Hematopoietic multipotent progenitor cell treated with erythropoietin and hydrocortisone succinate and interleukin-3 and kit ligand, for 4 days (in vitro differentiated cells): ENCODE data around the gene RAB8B.

Source experiments
- DNase-seq: peaks from one replicate; pipeline ENCODE4 v3.0.0-alpha.2; 2015

Gene RAB8B

DNA sequence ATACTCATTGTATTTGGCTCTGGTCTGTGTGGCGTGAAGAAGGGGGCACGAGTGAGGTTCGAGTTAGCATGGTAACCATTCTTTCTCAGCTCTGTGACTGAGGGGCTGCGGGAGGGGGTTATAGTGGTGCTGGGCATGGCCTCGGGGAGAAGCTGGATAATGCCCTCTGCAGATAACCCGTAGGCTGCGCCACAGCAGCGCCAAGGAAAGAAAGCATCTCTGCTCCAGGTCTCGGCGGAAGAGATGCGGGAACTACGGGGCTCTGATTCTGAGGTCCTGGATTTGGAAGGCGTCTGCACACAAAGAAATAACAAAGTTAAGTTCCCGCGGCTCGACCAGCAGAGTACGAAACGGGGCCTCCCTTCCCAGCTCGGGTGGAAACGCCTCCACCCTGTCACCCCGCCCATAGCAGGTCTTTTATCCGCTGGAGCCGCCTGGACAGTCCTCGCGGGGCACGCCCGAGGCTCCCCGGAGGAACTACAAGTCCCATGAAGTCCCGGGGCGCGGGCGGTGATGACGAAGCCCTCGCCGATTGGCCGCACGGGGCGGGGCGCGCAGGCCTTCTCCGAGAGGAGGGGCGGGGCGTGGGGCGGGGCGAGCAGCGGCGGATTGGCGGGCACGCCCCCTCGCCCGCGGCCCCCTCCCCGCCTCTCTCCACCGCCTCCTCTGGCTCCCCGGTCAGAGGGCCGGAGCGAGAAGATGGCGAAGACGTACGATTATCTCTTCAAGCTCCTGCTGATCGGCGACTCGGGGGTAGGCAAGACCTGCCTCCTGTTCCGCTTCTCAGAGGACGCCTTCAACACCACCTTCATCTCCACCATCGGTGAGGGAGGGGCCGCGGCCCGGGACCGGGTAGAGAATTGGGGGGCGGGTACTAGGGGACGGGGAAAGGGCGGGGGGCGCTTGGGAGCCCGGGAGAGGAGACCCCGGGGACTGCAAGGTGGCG lies at the start of gene RAB8B:
Gene RAB8B, plus strand, starts transcription at position 681 of the 946 bp plus-strand sequence. Its CDS starts 19 bp downstream, at position 700.
- peak; percentile 99 for DNase-seq

DNA sequence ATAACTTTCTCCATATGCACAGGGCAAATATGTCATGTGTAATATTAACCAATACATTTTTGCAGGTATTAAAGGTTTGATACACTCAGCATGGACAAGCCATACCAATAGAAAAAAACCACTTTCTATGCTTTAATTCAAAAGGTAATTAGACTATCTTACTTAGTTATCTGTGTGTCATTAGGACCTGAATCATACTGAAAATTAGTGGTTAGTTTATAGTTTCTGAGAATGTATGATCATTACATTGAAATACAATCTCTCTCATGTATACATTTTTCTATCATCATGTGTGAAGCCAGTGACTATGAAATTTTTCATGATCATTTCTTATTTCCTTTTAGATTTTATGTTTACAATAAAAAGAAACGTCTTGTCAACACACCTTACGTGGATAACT lies 48.5 kb upstream of the RAB8B start:
- no peak for DNase-seq

DNA sequence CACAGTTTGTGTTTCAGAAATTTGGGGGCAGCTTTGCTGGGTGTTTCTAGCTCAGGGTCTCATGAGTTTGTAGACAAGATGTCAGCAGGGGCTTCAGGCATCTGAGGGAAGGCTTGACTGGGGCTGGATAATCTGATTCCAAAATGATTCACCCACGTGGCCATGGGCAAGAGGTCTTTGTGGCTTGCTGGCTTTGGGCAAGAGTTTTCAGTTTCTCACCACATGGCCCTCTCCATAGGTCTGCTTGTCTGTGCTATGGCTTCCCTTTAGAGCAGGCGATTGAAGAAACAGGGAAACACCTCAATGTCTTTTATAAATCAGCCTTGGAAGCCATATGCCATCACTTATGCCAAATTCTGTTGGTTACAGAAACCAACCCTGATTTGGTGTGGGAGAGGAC lies 44.0 kb upstream of the RAB8B start:
- no peak for DNase-seq

DNA sequence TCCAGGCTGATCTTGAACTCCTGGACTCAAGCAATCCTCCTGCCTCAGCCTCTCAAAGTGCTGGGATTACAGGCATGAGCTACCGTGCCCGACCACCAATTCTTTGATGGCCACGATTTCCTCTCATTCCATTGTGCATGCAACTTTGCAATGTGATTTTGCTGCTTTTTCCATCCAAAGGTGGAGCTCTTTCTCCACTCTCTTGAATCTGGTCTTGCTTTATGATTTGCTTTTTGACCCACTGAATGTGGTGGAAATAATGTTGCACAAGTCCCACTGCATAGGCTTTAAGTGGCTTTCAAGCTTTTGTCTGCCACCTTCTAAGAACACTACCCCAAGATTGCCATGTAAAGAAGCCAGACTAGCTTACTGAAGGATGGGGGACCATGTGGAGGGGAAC lies 42.7 kb upstream of the RAB8B start:
- peak; percentile 23 for DNase-seq

DNA sequence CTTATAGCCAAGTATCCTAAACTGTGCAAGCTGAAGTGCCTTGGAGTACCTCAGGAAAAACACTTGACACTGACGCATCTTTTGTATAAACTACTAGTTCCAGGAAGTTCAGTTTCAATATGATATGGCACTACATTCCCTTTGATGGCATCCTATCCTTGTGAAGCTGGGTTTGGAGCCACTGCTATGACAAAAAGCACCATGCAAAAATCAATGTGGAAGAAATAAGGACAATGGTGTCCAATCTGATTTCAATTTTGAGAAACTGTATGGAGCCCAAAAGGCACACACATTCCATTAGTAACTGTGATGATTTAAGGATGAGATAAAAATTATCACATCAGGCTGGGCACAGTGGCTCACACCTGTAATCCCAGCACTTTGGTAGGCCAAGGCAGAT lies 37.7 kb upstream of the RAB8B start:
- DNase-seq, result no peak

DNA sequence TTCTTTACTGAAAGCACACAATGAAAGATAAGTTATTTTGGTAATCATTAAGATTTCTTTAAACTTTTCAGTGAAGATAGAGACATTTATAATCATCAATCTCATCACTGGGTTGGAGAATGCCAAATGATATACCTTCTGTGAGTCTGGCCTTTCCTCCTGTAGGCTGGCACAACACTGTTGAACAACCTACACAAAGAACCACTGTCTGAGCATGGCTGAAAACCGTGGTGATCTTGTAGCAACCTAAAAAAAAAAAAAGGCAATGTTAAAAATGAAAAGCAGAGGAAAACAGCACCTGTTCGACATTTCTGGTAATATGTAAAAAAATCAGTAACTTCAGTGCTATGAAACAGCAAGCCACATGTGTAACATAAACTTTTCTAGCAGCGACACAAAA lies 33.9 kb upstream of the RAB8B start:
- DNase-seq, result no peak

DNA sequence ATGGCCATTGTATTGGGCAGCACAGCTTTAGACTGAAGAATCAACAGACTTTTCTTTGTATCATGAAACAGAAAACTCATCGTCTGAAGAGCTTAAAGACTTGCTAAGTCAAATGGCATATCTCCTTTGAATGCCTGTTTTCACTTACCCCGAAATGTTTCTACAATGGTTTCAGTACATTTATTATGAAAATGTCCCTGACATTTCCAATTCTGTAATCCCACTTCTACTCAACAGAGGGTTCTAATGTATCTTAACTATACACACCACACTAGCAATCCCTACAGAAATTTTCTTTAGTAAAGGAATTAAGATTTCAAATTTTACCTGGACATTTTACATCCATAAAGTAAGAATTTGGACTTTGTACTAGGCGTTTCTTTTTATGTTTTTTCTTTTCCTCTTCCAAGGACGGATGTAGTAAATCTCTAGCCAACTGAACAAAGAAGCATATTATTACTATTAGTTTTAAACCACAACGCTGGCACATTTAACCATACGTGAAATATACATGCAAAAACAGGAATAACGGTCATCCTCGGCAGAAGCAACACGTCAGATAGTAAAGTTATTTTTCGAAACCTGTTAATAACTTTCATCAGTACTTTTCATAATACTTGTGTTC lies 33.2 kb upstream of the RAB8B start:
- peak; percentile 19 for DNase-seq

DNA sequence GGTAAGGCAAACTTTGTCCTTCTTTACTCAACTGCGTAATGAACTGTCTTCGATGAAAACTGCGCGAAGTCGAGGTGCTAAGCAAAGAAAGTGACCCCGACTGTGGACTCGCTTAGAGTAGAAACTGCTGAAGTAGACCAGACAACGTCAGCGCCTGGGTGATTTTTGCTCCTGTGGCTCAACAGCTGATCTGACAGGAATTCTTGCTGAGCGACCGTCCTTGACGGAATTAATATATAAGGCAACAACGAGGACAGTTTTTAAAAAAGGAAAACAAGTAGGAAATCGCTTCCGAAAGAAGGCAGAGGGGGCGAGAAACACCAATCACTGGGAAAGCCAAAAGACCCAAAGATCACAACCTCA lies 32.7 kb upstream of the RAB8B start:
- peak; percentile 53 for DNase-seq

DNA sequence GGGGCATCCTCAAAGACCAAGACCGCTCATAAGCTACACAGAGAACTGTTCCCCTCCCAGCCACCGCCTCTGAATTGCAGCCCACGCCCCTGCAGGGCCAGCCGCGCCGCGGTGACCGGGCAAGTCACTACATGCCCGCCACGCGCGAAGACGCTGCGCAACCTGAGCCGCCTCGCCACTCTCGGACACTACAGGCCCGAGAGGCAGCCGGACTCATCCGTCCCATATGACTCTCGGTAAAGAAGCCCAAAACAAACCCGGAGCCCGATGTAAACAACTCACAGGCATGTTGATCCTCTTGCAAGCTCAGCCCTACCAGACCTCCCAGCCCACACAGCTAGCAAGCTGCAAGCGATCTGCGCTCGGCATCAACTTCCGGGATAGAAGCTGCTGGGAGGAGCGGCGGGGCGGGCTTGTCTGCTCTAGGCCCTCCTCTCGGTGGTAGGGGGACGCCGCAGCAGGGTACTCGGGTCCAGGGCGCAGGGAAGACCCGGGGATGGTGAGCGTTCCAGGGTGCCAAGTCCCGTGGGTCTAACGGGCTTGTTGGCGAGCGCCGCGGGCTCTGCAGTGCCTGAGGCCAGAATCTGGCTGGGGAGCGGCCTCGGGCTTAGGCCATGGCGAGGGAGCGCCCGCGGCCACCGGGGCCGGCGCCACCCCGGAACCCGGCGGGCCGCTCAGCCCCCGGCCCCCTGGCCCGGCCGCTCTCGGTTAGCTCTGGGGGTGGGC lies 32.1 kb upstream of the RAB8B start, which contains the start of gene RPS27L:
Gene RPS27L, minus strand, starts transcription at position 360 of the 726 bp plus-strand sequence. Its CDS starts 72 bp downstream, at position 288.
- peak; percentile 98 for DNase-seq

DNA sequence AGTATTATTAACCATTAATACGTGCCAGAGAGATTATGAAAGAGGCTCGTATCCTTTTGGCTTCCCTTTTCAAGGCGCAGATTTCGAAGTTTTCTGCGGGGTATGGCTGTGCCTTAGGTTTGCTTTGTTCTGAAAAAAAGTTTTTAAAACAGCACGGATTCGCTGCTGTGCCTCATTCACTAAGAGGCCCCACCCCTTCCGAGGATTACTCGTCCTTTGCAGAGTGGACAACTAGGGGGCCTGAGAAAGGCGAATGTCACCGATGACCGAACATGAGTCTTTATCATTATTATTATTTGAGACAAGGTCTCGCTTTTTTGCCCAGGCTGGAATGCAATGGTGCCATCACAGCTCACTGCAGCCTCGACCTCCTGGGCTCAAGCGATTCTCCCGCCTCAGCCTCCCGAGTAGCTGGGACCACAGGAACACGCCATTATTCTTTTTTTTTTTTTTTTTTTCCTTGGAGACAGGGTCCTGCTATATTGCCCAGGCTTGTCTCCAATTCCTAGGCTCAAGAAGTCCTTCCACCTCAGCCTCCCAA lies 31.4 kb upstream of the RAB8B start:
- DNase-seq, result peak; percentile 87

DNA sequence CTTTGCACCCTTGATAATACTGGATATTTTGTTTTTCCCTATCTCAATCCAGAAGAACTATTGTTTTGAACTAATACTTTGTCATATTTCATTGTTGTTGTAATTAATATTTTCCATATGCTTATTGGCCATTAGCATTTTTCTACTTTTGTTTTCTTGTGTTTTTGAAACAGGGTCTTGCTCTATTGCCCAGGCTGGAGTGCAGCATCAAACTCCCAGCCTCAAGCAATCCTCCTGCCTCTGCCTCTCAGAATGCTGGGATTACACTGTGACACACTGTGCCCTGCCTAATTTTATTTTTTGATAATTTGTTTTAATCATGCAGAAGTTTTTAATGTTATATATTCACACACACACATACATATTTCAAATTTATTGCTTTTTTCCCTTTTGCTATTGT lies 28.8 kb upstream of the RAB8B start:
- DNase-seq, result no peak

DNA sequence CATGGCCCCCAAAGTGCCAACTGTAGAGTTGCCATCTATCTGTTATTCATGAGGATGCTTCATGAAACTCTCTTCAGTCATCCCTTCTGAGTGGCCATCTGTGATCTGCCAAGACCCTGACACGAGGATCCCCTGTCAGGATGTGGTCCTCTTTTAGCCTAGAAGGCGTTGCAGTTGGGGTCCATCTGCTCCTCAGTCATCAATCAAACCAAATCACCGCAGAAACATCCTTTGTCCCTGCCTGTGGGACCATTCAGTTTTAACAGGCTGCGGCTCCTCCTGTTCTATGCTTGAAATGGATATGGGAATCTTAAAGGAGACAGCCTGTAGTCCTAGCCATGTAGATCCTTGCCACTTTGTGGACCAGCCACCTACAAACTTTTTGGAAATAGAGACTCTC lies 26.2 kb upstream of the RAB8B start:
- DNase-seq, result no peak

DNA sequence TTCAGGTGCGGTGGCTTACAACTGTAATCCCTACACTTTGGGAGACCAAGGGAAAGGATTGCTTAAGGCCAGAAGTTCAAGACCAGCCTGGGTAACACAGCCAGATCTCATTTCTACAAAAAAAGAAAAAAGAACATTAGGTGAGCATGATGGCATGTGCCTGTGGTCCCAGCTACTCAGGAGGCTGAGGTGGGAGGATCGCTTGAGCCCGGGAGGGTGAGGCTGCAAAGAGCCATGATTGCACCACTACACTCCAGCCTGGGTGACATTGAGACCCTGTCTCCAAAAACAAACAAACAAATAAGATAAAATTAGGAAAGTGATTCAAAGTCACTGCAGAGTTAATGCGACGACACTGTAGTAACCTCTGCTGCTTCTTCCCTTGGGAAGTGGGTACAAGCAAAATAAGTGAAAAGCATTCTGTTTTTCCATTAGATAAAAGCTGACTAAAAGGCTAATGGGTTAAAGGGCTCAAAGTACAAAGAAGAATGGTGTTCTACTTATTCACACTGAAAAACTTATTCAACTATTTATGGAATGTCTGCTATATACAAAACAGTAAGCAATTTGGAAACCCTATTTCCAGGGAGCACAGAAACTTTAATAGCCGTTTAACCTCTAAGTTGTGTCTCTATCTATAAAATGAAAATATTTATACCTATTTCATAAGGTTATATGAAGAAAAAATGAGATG lies 24.1 kb upstream of the RAB8B start:
- DNase-seq, result no peak

DNA sequence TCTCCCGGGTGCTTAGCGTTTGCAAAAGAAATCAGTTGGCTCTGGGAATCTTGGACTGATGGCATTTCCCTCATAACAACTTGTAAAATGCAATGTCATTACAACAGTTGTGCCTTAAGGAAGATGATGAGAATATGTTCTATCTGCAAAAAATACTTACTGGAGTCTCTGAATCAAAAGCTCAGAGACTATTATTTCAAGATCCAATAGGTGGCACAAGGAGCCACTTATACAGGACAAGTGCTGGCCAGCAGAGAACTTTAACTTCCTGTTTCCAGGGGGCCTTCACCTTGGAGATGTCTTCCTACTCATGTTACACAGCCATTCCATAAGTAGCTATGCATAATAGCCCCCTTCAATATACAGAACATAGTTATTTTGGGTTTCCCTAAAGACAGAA lies 23.2 kb upstream of the RAB8B start:
- peak; percentile 81 for DNase-seq

DNA sequence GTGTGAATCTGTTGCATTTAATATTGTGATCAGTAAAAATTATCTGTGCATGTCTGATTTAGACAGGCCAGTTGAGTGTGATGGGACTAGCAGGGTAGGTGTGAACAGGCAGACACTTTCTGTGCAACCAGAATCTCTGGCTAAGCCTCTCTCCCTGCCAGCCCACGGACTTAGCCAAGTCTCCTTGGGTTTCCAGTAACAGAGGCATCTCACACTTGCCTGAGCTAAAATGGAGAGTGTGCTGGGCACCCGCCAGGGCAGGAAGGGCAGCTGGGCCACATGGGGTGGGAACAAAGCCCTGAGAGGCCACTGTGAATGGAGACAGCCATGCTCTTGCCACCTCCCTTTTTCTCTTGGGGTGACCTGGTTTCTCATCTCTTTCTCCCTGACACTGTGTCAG lies 19.6 kb upstream of the RAB8B start:
- DNase-seq, result no peak

DNA sequence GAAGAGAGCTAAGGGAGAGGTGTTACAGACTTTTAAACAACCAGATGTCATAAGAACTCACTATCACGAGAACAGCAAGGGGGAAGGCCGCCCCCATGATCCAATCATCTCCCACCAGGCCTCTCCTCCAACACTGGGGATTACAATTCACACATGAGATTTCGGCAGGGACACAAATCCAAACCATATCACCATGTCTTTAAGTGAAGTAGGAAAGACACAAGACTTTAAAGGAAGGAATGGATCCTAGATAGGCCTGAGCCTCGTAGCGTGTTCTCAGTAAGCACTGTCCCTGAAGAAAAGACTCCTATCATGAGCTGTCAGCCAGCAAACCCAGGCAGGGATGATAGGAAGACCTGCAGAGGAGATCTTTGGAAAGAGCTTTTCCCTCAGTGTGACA lies 17.0 kb upstream of the RAB8B start:
- DNase-seq, result no peak

DNA sequence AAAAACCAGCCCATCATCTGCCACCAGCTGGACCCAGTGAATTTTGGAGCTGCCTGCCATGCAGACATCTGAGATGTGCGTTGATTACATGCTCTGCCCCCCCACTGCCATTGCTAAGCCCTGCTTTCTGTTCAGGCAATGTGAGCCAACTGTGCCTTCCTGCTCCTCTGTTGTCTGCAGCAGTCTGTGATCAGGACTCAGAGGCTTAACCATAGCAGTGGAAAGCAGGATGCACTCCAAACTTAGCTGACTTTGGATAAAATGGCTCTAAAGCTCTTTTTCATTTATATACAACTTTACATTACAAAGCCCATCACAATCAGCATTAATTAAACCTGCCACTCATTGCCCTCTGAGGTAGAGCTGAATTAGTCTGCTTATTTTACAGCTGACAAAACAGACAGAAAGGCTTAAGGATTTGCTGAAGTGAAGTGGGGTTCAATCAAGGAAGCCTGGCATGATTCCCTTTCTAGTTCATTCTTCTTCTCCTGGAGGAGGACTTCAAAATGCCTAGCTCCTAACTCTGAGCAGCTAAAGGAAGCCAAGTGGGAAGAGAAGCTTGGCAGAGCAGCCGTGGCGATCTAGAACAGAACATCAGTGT lies 16.5 kb upstream of the RAB8B start:
- DNase-seq, result no peak

DNA sequence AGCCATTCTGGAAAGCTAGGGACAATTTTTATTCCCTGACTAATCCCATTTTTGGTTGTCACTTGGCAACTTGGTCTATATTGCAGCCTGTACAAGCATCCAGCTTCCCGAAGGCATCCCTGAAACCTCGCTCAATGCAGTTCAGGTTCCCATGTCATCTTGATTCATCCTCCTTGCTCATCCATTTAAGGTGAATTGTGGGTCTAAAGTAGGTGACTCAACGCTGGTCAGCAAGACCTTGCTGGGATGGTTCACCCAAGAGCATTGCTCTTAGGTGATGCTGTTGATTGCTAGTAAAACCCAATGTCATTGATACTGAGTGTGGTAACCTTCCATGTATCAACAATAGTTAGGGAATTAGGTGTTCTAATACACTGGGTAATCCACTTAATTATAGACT lies 13.1 kb upstream of the RAB8B start:
- DNase-seq, result no peak

DNA sequence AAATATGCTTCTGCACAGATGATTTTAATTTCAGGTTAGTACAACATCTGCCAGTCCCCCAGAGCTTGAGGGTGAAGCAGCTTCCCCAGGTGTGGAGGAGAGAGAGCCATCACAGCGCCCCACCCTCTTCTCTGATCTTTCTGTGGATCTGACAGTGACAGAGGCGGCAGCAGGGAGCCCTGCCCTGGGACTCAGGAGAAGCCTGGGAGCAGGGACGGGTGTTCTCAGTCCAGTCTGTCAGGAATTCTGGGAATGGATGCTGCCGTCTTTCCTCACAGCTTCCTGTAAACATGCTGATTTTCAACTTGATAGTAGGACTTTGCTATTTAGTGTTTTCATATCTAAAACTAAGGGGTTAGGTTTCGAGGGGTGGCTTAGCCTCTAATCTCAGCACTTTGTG lies 11.4 kb upstream of the RAB8B start:
- DNase-seq, result no peak

DNA sequence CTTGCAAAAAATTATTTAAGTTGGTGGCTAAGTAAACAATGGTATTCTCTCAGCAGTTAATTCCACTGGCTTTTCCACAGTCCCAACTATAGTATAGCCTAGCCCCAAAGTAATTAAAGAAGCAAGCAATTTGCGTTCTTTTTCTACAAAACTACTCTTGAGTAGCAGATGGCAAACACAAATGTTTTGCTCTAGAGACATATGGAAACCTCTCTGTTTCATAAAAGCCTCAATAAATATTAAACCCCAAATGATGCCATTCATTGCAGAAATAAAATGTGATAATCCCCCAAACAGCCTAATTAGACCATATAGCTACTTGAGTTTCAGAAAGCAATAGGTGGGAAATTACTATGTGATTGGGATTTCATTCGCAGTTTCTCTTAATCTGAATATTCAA lies 8.7 kb upstream of the RAB8B start:
- no peak for DNase-seq

DNA sequence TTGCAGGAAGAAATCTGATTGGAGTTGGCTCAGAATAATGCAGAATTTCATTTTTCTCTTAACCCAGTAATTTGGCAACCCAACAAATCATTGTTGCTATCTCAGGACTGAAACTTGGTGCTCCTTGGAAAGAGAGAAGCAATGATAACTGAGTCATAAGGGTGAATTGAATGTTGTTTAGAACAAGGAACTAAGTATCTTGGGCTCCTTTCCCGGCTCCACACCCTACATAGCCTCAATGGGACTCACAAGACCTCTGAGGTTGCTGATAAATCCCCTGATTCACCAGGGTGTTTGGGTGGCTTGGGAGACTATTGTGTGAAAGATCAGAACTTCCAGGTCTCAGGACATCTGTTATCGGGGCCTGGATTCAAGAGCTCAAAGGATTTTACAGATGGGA lies 7.8 kb upstream of the RAB8B start:
- DNase-seq, result no peak

DNA sequence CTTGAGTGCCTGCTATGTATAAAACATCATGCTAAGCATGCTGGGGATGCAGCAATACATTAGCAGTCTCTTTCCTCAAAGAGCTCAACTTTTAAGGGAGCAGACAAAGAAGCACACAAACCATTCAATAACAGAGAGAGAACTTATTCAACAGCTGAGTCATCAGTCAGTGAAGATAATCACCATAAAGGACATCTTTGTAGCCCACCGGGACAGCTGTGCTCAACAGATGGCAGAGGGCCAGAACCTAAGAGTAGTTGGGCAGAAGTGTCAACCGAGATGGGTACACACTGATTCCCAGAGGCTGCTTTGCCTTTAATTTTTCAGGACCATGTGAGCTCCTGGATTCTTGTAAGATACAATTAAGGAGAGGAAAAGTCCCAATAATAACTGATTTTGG lies 4.2 kb upstream of the RAB8B start:
- DNase-seq, result no peak
